HFFc6 (cell line): ENCODE measurements around the gene RPL11. TPM values are rescaled to one million over a fixed set of nuclear protein-coding genes. Genes with fewer than 3 reads are reported as not detected.
A peak's percentile ranks its signal among the peaks of the same experiment; 100 is the strongest.
"Not testable (repeated sequence)": the region's sequence is repeated elsewhere in the genome, so short reads cannot be mapped to it uniquely, and the experiment has no call there.

Source experiments
- DNase-seq: peaks from one replicate; pipeline ENCODE4 v3.0.0-alpha.2; 2018
- H3K27ac Mint-ChIP-seq: 2 replicates; pipeline ENCODE4 v1.8.0; 2020; ENCODE audit warnings: mild to moderate bottlenecking, mixed read lengths
- H3K27me3 Mint-ChIP-seq: 2 replicates; pipeline ENCODE4 v1.8.0; 2021; ENCODE audit warnings: mild to moderate bottlenecking, moderate library complexity, mixed read lengths; ENCODE audit not compliant: insufficient read depth
- H3K36me3 Mint-ChIP-seq: 2 replicates; pipeline ENCODE4 v1.8.0; 2021; ENCODE audit warnings: low read depth, mixed read lengths
- H3K4me1 Mint-ChIP-seq: 2 replicates; pipeline ENCODE4 v1.8.0; 2020; ENCODE audit warnings: low read depth, mixed read lengths
- H3K4me3 Mint-ChIP-seq: 2 replicates; pipeline ENCODE4 v1.8.0; 2020; ENCODE audit warnings: mild to moderate bottlenecking, moderate library complexity, mixed read lengths
- H3K9me3 Mint-ChIP-seq: 2 replicates; pipeline ENCODE4 v1.8.0; 2020; ENCODE audit warnings: mild to moderate bottlenecking, mixed read lengths
- total RNA-seq, 6 experiments: library from RNA; stranded (reverse); fragmentation: NEBNext Ultra II Directional; extraction: Animal tissue kit (Norgen Biotek cat#: 25700); gene quantifications; 2 replicates in 1 of 6; 3 replicates in 5 of 6; pipeline ENCODE4 v1.2.3, GENCODE V29; 2021
- TF ChIP-seq, protein P1 (sequence below): fragments of 200-600 bp; sonication (generic); IDR thresholded peaks from 2 replicates; pipeline ENCODE4 v1.5.0; 2021; ENCODE audit warnings: antibody characterized with exemption, mild to moderate bottlenecking

Gene RPL11
- total RNA-seq, 6 experiments from 2014 or later, result 866 to 1,109 (median 1,001) TPM

DNA sequence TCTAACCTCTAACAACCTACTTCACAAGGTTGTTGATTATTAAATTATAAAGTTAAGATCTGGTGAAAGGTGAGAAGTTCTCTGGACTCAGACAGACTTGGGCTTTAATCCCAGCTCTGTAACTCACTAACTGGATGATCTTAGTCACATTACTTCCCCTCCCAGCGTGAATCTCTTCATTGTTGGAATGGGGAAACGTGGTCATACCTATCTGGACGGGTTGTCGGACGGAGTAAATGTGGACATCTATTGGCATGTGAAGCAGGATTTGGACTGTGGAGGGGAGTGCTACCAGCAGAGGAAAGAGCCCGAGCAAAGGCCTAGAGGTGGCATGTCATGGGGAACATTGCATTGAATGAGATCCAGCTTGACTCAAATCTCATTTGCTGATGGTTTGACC is 45.1 kb upstream of the RPL11 start:
- Mint-ChIP-seq H3K36me3 (peaks cover 5% of the 10 kb centered on the region; the same call in 1 of the 2 replicates), H3K9me3 (no peaks in the 10 kb centered on the region), H3K27ac (no peak overlapping the region), H3K4me1 (peaks cover 8% of the 10 kb centered on the region), H3K27me3 (peaks cover 31% of the 10 kb centered on the region), H3K4me3 (no peak overlapping the region)
- TF ChIP-seq, protein P1, sequence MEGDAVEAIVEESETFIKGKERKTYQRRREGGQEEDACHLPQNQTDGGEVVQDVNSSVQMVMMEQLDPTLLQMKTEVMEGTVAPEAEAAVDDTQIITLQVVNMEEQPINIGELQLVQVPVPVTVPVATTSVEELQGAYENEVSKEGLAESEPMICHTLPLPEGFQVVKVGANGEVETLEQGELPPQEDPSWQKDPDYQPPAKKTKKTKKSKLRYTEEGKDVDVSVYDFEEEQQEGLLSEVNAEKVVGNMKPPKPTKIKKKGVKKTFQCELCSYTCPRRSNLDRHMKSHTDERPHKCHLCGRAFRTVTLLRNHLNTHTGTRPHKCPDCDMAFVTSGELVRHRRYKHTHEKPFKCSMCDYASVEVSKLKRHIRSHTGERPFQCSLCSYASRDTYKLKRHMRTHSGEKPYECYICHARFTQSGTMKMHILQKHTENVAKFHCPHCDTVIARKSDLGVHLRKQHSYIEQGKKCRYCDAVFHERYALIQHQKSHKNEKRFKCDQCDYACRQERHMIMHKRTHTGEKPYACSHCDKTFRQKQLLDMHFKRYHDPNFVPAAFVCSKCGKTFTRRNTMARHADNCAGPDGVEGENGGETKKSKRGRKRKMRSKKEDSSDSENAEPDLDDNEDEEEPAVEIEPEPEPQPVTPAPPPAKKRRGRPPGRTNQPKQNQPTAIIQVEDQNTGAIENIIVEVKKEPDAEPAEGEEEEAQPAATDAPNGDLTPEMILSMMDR, result no peak
- DNase-seq, result no peak

- DNase-seq, result no peak
- H3K9me3 Mint-ChIP-seq, result no peaks in the 10 kb centered on the region
- TF ChIP-seq, protein P1, result no peak
- H3K4me3 Mint-ChIP-seq, result no peak overlapping the region
- no peak overlapping the region for H3K27ac Mint-ChIP-seq
- peaks cover 31% of the 10 kb centered on the region for H3K27me3 Mint-ChIP-seq
- H3K4me1 Mint-ChIP-seq, result peaks cover 9% of the 10 kb centered on the region
- H3K36me3 Mint-ChIP-seq, result peaks cover 5% of the 10 kb centered on the region; the same call in 1 of the 2 replicates
These were observed 43.0 kb upstream of the RPL11 start for GRCh38 chr1:23648576-23648975.

GRCh38 chr1:23649157-23649556 is 42.4 kb upstream of the RPL11 start:
- H3K4me3 Mint-ChIP-seq, DNase-seq, H3K9me3 Mint-ChIP-seq, H3K4me1 Mint-ChIP-seq, H3K36me3 Mint-ChIP-seq, H3K27ac Mint-ChIP-seq: not testable (repeated sequence)
- H3K27me3 Mint-ChIP-seq, result peaks cover 28% of the 10 kb centered on the region

- peaks cover 22% of the 10 kb centered on the region for H3K27me3 Mint-ChIP-seq
- H3K27ac Mint-ChIP-seq, result no peak overlapping the region
- H3K9me3 Mint-ChIP-seq, result no peaks in the 10 kb centered on the region
- H3K36me3 Mint-ChIP-seq, result no peaks in the 10 kb centered on the region
- peaks cover 9% of the 10 kb centered on the region for H3K4me1 Mint-ChIP-seq
- no peak for DNase-seq
- TF ChIP-seq, protein P1, result no peak
- no peak overlapping the region for H3K4me3 Mint-ChIP-seq
These were observed 41.1 kb upstream of the RPL11 start for GRCh38 chr1:23650344-23650990.

- TF ChIP-seq, protein P1, result no peak
- Mint-ChIP-seq H3K9me3 (no peaks in the 10 kb centered on the region), H3K36me3 (no peaks in the 10 kb centered on the region), H3K4me1 (peaks cover 9% of the 10 kb centered on the region), H3K27me3 (peaks cover 20% of the 10 kb centered on the region), H3K27ac (no peak overlapping the region), H3K4me3 (no peak overlapping the region)
- peak; percentile 57 for DNase-seq
These were observed 40.4 kb upstream of the RPL11 start for GRCh38 chr1:23651069-23651808.

- H3K27me3 Mint-ChIP-seq, result peaks cover 23% of the 10 kb centered on the region
- TF ChIP-seq, protein P1, result peak; percentile 88
- H3K9me3 Mint-ChIP-seq, result no peaks in the 10 kb centered on the region
- H3K4me1 Mint-ChIP-seq, result no peaks in the 10 kb centered on the region
- no peak overlapping the region for H3K4me3 Mint-ChIP-seq
- no peak overlapping the region for H3K27ac Mint-ChIP-seq
- peak; percentile 15 for DNase-seq
- H3K36me3 Mint-ChIP-seq, result no peaks in the 10 kb centered on the region
These were observed 33.8 kb upstream of the RPL11 start for GRCh38 chr1:23657659-23658275.
